ENCODE data around the gene ATP4A. TPM values are rescaled to one million over a fixed set of nuclear protein-coding genes. Genes with fewer than 3 reads are reported as not detected.

The ATP4A gene
- total RNA-seq, 1 donor from 2014 or later: not detected

DNA sequence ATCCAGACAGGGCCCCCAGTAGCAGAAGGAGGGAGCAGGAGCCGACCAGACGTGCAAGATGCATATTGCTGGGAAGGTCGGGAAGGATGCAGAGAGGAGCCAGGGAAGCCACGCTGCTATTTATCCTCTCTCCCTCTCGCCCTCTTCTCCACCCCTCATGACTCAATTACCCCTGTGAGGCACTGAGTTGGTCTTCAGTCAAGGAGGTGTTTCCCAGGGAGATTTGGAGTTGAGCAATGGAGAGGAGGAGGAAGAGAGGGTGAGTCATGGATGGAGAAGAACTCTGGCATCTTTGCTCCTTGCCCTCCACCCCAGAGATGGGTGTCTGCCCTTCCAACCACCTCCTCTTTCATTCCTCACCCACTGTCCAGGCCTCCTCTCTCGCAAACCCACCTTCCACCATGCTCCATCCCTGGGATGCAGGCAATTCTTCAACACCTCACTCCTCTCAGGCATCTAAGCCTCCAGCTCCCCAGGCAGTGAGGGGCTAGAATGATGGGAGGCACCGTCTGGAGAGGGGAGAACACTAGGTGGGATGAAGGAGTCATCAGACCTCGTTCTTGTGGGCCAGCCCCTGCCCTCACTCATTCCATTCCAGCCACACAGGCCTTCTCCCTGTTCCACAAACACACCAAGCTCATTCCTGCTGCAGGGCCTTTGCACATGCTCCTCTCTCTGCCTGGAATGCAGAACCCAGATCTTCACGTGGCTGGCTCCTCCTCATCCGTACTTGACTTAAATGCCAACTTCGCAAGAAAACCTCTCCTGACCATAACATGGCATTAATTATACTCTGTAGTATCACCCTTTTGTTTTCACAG lies 35.0 kb downstream of the ATP4A start, which contains the start of gene SBSN:
Gene SBSN (minus strand): TSS at position 94 of the 821 bp plus-strand sequence. CDS start 30 bp downstream, at position 64.
- intact Hi-C loops (cut with micrococcal nuclease): no loop called here

DNA sequence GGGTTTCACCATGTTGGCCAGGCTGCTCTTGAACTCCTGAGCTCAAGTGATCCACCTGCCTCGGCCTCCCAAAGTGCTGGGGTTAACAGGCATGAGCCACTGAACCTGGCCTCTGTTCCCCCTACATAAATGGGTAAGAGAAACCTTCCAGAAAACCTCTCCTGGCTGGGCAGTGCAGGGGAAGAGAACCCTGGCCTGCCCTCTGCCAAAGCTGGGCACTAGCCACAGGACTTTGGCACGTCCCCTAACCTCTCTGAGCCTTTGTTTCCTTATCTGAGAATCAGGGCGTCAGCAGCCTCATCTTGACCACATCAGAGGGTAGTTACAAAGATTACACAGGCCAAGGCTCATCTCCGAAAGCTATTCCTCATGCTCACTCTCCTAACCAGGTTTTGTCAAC lies 37.6 kb downstream of the ATP4A start:
- intact Hi-C loops (cut with micrococcal nuclease): no loop called here

DNA sequence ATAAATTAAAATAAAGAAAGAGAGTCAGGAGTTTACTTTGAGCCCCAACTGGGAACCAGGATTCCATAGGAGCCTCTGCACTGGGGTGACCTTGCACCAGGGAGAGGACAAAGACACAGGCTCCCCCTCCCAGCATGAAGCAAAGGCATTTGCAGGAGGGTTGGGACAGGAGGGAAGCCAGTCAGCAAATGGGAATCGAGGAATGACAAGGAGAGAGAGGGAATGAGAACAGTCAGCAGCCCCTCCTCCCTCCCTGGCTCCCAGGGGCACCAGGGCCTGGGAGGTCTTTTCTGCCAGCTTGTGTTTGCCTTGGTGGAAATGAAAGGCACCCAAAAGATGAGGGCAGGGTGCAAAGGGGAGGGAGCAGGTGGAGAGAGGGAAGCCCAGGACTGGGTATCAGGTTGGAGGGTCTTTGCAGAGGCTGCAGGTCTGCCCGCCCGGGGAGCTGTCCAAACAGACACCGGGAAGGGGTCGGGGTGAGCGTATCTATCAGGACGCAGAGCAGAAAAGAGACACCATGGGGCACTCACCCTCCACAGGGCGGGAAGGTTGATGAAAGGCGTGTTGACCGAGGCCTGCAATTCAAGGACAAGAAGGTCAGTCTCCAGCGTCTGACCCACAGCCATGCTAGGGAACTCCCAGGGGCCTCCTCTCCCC lies 39.1 kb downstream of the ATP4A start:
- intact Hi-C loops (cut with micrococcal nuclease): no loop called here

DNA sequence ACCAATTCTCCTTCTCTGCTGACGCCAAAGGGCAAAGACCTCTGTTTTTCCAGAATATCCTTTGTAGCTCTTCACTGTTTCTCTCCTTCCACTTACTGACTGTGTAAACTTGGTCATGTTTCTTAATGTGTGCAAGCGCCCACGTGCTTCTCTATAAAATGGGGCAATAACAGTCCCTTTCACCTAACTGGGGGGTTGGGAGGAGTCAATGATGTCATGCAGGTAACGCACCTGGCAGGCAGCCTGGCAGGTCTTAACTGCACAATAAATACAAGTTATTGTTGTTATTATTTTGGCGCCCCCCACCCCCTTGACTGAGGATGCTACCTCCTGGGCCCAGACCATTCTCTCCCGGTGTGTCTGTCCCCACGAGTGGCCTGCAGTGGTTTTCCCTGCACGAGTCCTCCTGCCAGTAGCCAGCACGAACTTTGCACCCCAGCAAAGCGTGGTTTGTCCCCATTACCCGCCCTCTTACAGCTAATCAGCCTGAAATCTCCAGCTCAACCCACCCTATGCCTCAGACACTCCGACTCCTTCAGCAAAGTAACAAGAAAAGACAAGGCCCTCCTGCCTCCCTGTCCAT lies 40.6 kb downstream of the ATP4A start:
- intact Hi-C loops (cut with micrococcal nuclease): no loop called here

DNA sequence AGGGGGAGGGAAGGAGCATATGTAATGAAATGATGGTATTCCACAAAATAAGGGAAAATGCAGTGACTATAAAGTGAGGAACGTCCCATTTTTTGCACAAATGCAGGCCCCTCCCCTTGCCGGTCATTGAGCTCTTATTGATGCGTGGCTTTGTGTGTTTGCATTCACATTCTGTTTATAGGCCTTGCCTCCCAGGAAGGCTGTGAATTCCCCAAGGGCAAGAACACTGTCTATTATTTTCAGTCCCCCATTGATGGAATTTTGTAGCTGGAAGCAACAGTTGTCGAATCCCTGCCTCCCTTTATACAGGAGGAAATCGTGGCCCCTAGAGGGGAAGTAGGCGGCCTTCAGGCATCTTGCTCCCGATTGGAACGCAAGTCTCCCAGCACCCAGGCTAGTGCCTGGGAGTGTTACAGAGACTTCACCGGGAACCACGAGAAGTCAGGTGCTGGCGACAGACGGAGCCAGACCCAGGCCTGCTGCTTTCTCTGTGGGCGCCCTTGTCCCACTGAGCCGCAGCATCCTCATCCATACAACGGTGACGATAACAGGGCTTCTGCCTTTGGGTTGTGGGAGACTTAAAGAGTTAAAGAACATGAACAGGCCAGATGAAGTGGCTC lies 42.2 kb downstream of the ATP4A start:
- intact Hi-C loops (cut with micrococcal nuclease): no loop called here

DNA sequence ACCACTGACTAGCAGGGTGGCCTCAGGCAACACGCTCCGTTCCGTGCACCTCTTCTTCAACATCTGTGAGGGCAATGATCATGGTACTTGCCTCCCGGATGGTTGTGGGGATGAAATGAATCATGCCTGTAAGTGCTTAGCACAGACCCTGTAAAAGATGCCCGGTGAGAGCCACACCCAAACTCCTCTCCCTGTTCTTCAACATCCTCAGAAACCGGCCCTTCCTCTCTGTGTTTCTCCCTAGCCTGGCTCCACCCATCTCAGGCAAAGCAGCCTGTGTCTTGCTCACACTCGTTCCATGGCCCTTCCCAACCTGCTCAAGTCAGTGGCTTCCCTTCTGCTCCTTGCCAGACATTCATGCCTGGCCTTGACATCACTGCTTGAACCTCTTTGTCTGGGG lies 44.2 kb downstream of the ATP4A start:
- intact Hi-C loops (cut with micrococcal nuclease): no loop called here

DNA sequence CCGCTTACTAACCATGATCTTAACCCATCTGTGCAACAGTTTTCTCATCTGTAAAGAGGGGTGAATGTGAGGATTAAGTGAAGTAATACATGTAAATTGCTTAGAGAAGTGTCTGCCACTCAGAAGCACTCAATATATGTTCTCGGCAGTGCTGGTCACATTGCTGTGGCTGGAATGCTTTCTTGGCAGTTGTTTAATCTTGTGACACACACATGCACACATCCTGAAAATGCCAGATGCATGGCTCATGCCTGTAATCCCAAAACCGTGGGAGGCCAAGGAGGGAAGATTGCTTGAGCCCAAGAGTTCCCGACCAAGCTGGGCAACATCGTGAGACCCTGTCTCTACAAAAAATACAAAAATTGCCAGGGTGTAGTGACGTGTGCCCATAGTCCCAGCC lies 45.1 kb downstream of the ATP4A start:
- intact Hi-C loops (cut with micrococcal nuclease): no loop called here

DNA sequence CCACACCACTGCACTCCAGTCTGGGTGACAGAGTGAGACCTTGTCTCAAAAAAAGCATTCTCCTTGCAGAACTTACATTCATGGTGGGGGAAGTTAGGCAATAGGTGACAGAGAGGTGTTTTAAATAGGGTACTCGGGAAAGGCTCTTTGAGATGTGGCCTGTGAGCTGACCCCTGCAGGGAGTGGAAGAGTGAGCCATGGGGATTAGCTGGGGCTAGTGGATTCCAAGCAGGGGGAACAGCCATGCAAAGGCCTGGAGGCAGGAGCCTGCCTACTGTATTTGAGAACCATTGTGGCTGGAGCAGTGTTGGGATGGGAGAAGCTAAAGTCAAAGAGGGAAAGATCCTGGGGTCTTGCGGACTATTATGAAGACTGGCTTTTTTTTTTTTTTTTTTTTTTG lies 46.1 kb downstream of the ATP4A start:
- intact Hi-C loops (cut with micrococcal nuclease): no loop called here

DNA sequence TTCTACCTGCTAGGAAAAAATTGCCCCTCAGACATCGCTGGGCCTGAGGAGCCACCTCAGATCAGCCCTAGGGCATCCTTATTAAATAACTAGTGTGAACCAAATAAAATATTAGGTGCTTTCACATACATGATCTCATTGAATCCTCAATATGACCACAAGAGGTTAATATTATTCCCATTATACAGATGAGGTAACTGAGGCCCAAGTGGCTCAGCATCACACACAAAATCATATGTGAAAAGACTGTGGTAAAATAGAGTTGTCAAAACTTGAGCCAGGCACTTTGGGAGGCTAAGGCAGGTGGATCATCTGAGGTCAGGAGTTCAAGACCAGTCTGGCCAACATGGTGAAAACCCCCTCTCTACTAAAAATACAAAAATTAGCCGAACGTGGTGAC lies 47.1 kb downstream of the ATP4A start:
- intact Hi-C loops (cut with micrococcal nuclease): no loop called here

DNA sequence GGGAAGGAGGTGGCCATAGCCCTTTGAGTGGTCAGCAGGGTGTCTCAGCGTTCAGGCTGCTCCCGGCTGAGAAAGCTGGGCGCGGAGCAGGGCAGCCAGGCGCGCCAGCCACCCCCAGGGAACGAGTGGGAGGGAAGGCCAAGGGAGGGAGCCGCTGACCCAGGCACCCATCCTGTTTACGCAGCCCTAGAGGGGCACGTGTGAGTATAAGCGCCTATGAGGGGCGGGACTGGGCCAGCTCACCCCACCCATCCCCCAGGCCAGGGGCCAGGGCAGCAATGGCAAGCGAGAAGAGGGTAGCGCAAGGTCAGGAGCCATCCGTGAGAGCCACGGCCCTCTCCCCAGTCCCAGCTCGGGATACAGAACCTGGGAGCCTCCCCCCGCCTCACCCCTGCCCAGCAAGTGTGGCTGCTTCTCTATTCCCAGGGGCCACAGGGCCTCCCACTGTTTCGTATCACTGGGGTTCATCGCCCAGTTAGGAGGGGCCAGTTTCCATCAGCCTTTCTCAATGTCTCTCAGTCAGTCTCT lies 49.1 kb downstream of the ATP4A start:
- intact Hi-C loops (cut with micrococcal nuclease): no loop called here

DNA sequence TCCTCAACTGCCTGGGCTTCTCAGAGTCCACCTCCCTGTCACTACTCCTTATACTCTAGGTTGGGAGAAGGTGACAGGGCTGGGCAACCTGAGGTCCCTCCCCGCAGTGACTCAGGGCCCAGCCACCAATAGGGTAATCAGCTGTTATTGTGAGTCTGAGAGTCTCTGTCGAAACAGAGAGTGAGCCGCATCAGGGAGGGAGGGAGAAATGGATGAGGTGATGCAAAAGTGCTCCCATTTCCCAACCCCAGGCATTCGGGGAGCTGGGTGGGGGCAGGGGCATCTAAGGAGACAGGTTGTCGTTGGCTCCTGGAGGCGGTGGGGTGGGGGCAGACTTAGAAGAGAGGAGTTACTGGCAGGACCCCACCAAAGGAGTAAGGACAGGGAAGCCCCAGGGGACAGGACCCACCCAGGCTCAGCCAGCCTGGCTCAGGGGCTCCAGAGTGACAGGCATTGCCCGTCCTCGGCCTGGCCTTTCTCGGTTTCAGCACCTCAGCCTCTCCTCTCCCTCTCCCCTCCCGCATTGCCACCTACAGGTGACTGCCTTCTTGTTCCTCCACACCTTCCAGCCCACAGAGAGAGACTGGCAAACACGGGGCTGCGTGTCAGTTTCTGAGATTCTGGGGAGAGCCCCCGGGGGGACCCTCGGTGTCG lies 49.7 kb downstream of the ATP4A start, which contains the start of gene DMKN:
Gene DMKN (minus strand): TSS at position 22 of the 654 bp plus-strand sequence. CDS start 174 bp downstream, outside the sequence.
- intact Hi-C loops (cut with micrococcal nuclease): no loop called here

DNA sequence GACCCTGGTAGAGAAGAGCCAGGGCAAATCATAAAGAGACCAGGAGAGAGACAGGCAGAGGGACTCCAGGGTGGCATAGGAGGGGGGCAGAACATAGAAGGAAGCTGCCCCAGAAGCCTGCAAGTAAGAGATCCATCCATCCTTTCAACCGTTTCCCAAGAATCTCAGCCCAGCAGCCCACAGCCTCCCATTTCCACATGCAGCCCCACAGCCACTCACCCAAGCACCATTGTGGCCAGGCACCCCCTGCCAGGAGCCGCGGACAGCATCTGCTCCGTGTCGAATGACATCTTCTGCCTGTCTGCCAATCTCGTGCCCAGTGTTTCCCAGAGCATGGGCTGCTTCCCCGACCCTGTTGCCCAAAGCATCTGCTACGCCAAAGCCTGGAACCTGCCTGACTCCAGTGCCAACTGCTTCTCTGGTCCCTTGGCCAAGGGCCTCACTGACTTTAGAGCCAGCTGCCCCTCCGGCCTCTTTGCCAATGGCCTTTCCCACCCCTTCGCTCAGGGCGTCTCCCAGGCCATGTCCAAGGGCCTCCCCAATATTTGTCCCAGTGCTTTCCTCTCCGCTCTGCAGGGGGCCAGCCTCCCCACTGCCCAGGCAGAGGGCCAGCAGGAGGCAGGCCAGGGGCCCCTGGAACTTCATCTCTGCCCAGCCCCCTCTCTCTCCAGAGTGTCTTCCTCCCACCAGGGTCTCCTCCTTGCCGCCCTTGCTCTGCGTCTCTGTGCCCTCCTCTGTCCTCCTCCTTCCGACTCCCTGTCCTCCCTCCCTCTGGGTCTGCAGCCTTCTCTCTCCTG lies 50.4 kb downstream of the ATP4A start:
- intact Hi-C loops (cut with micrococcal nuclease): no loop called here

DNA sequence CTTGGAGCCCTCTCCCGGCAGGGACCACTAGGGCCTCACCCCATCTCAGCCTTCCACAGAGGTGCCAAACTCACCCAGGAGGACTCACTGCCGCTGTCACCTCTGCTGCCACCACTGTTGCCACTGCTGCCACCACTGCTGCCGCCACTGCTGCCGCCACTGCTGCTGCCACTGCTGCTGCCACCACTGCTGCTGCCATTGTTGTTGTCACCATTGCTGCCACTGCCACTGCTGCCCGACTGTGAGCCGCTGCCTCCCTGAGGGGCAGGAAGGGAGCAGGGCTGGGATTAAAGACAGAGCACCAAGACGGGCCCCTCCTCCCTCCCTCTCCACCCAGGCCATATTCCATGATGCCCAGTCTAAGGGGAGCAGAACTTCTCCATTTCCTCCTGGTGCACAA lies 52.1 kb downstream of the ATP4A start:
- intact Hi-C loops (cut with micrococcal nuclease): no loop called here

DNA sequence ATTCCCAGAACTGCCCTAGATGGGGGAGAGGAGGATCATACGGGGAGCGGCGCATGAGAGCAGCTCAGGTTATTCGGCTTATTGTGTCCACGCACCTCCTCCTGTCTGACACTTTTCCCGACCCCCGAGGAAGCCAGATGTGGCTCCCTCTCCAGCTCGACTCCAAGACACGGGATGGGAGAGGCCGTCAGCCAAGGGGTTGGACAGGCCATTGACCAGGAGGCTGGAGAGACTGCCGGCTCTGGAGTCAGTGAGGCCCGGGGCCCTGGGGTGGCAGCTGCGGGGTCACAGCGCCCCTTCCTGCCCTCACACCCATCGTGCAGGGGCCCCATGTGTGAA lies 52.9 kb downstream of the ATP4A start:
- intact Hi-C loops (cut with micrococcal nuclease): loop anchor here (1.0 kb wide), 1 partner anchor 82 kb away; no protein-coding TSS in a partner anchor

DNA sequence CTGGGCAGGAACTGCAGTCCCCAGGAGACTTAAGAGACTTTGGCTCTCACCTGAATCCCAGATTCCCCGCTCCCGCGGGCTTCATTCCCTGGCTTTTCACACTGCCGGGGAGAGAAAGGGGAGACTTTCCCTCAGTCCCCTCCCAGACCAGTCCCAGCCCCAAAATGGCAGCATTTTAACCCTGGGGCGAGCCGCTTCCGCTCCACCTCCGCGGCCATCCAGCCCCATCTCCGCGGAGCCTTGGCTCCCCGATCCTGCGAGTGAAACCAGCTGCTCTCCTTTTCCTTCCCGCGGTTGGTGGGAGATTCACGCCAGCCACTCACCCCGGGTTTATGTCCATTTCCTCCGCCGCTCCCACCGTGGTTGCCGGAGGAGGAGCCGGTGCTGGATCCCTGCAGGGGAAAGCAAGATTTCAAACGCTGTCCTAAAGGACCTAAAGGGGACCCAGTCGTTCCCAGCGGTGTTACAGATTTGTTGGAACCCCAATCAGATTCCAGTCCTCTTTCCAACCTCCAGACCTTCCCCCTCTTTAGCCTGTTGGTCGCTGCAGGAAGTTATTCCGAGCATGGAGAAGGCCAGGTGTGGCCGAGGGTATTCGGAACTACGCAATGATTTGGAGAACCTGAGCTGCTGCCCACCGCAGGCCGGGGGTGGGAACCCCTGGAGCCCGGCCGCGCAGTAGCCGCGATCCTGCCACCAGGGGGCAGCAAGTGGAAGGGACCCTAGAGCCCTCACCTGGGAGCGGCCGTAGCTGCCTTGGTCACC lies 53.4 kb downstream of the ATP4A start:
- intact Hi-C loops (cut with micrococcal nuclease): loop anchor here (1.0 kb wide), 1 partner anchor 82 kb away; no protein-coding TSS in a partner anchor

DNA sequence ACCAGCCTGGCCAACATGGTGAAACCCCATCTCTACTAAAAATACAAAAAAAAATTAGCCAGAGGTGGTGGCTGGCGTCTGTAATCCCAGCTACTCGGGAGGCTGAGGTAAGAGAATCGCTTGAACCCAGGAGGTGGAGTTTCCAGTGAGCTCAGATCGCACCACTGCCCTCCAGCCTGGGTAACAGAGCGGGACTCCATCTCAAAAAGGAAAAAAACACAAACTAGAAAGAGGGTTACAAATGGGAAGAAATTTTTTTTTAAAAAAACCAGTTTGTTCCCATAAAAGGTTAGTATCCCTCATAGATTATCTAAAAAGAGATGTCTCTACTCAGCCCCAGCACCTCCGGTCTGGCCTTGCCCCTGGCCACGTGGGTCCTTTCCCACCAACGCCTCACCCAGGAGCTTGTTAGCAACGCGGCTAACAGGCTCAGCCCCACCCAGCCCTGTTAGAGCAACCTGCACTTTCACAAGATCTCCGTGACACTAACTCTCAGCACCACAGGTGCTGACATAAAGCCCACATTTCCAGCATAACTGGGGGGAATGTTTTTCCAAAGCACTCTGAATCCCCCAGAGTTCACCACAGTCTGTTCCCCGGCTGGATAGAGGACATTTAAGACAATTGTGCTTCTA lies 54.3 kb downstream of the ATP4A start:
- intact Hi-C loops (cut with micrococcal nuclease): no loop called here

DNA sequence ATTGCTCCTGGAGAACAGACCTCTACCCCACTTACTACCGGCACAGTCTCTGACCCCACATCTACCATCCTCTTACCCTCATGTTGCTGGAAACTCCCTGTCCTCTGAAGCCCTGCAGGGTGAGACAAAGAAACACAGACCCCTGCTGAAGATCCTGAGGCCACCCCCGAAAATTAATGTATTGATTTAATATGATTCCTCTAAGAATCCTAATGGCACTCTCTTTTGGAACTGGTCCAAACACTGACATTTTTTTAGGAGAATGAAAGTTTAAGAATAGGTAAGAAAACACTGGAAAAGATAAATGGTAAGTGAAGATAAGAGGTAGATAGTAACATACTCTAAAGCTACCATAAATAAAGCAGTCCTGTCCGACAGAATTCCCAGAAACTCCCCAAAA lies 55.3 kb downstream of the ATP4A start:
- intact Hi-C loops (cut with micrococcal nuclease): no loop called here

DNA sequence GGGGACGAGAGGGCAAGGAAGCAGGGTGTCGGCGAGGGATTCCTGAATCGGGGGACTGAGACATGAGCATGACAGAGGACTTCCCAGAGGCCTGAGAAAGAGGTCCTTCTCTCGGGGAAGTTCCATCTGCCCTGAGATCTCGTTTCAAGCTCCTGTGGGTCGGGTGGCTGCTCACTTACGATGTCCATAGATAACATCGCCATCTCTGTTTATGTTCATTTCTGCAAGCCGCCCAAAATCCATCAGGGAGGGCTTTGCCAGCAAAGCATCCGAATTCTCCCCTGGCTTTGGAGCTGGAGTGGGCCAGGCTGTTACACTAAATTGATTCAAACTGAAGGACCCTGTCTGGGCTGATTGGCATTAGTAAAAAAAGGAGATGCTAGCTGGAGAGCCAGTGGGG lies 55.9 kb downstream of the ATP4A start:
- intact Hi-C loops (cut with micrococcal nuclease): no loop called here

DNA sequence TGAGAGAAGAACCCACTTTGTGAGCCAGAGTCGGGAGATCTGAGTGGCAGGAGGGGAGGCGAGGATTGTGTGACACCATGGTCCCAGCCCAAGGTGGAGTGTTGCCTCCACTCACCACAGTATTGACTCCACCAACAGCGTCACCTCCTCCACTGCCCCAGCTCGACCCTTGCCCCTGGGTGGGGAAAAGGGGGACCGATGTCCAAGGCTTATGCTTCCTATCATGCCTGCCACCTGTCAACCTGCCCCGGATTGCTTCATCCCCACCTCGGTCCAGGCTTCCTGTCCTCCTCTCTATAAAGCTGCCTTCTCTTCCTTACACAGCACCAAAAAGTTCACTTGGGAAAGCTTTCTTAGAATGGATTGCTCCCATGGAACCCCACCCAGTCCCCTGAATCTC lies 57.4 kb downstream of the ATP4A start:
- intact Hi-C loops (cut with micrococcal nuclease): no loop called here
